Prostate gland (tissue), 2 donors: Measurements from ENCODE around the gene GREB1.

Source experiments
- CTCF ChIP-seq, 4 experiments: fragments of 200-600 bp in 2 of 4; fragments of 450-650 bp in 2 of 4; sonication (generic) in 2 of 4; IDR thresholded peaks; 1 replicate in 3 of 4; 2 replicates in 1 of 4; pipeline ENCODE4 v1.5.1; 2016 to 2019; ENCODE audit warnings: antibody characterized with exemption in 4 of 4, mild to moderate bottlenecking in 2 of 4, moderate library complexity in 2 of 4
- POLR2A ChIP-seq: fragments of 450-650 bp; IDR thresholded peaks from one replicate; pipeline ENCODE4 v1.6.1; 2016; ENCODE audit warnings: antibody characterized with exemption, mild to moderate bottlenecking

- TF ChIP-seq POLR2A (no peak), CTCF (IDR thresholded peaks at IDR 0.05) (no peak)
Measured at GRCh38 chr2:11617527-11617926, 83.7 kb downstream of the GREB1 start.
